Activated B cell treated with CpG ODN at 0.5 μM for 24 hours (primary cell): Measurements from ENCODE around the gene PSMD13. TPM values are rescaled to one million over a fixed set of nuclear protein-coding genes. Genes with fewer than 3 reads are reported as not detected.

Experiments
- ATAC-seq: fragments of 200-7000 bp; cut with Tn5 transposase; one replicate; pipeline ENCODE4 v1.10.0; 2021; ENCODE audit warnings: low read depth, mild to moderate bottlenecking, moderate library complexity
- CTCF ChIA-PET: fragments of 350-600 bp; sonication (Branson Sonifier 250); formaldehyde crosslinking; loops from one replicate; lab custom pipeline; 2021; ENCODE audit warnings: antibody characterized with exemption; lab: Charles Lee
- POLR2A ChIA-PET: fragments of 350-600 bp; sonication (Branson Sonifier 250); formaldehyde crosslinking; loops from one replicate; lab custom pipeline; 2021; ENCODE audit warnings: antibody characterized with exemption; lab: Charles Lee
- DNase-seq: peaks from one replicate; pipeline ENCODE4 v3.0.0; 2022
- H3K27ac Mint-ChIP-seq: one replicate; pipeline ENCODE4 v1.8.0; 2020; ENCODE audit warnings: mixed read lengths
- H3K27me3 Mint-ChIP-seq: one replicate; pipeline ENCODE4 v1.8.0; 2021; ENCODE audit warnings: mixed read lengths
- H3K36me3 Mint-ChIP-seq: one replicate; pipeline ENCODE4 v1.8.0; 2021; ENCODE audit warnings: low read depth, mixed read lengths
- H3K4me1 Mint-ChIP-seq: one replicate; pipeline ENCODE4 v1.8.0; 2021; ENCODE audit warnings: mixed read lengths
- H3K4me3 Mint-ChIP-seq: one replicate; pipeline ENCODE4 v1.8.0; 2020; ENCODE audit warnings: mild to moderate bottlenecking, mixed read lengths
- H3K9me3 Mint-ChIP-seq: one replicate; pipeline ENCODE4 v1.8.0; 2020; ENCODE audit warnings: mixed read lengths
- intact Hi-C: fragments of 100-400 bp; cut with micrococcal nuclease; formaldehyde crosslinking; loops from one replicate; pipeline ENCODE4 v1.15.1; 2024
- total RNA-seq: library from RNA; stranded (reverse); gene quantifications from 2 replicates; pipeline ENCODE4 v1.2.3, GENCODE V29; 2022
- TF ChIP-seq, protein P1 (sequence below): fragments of 200-600 bp; IDR thresholded peaks from one replicate; pipeline ENCODE4 v1.8.0; 2022; ENCODE audit warnings: antibody characterized with exemption, mild to moderate bottlenecking

The PSMD13 gene
- total RNA-seq, 1 donor from 2014 or later: 149 TPM

- Mint-ChIP-seq H3K4me3 (no peak overlapping the region), H3K4me1 (peaks cover 6% of the 10 kb centered on the region), H3K27ac (no peak overlapping the region), H3K27me3 (no peaks in the 10 kb centered on the region), H3K9me3 (no peaks in the 10 kb centered on the region), H3K36me3 (peaks cover 15% of the 10 kb centered on the region)
- DNase-seq: no peak
- no peak for ATAC-seq
- intact Hi-C loops: no loop called here
- TF ChIP-seq, protein P1, sequence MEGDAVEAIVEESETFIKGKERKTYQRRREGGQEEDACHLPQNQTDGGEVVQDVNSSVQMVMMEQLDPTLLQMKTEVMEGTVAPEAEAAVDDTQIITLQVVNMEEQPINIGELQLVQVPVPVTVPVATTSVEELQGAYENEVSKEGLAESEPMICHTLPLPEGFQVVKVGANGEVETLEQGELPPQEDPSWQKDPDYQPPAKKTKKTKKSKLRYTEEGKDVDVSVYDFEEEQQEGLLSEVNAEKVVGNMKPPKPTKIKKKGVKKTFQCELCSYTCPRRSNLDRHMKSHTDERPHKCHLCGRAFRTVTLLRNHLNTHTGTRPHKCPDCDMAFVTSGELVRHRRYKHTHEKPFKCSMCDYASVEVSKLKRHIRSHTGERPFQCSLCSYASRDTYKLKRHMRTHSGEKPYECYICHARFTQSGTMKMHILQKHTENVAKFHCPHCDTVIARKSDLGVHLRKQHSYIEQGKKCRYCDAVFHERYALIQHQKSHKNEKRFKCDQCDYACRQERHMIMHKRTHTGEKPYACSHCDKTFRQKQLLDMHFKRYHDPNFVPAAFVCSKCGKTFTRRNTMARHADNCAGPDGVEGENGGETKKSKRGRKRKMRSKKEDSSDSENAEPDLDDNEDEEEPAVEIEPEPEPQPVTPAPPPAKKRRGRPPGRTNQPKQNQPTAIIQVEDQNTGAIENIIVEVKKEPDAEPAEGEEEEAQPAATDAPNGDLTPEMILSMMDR: no peak
- POLR2A ChIA-PET: no interaction called here
- CTCF ChIA-PET: no interaction called here
Measured at GRCh38 chr11:297051-297585, 60.3 kb downstream of the PSMD13 start.

- DNase-seq: peak; percentile 12
- H3K4me3 Mint-ChIP-seq: no peak overlapping the region
- intact Hi-C loops: no loop called here
- CTCF ChIA-PET: no interaction called here
- no peak overlapping the region for H3K27ac Mint-ChIP-seq
- no peaks in the 10 kb centered on the region for H3K27me3 Mint-ChIP-seq
- no peak for ATAC-seq
- peaks cover 11% of the 10 kb centered on the region for H3K4me1 Mint-ChIP-seq
- no peaks in the 10 kb centered on the region for H3K9me3 Mint-ChIP-seq
- TF ChIP-seq, protein P1: no peak
- H3K36me3 Mint-ChIP-seq: peaks cover 14% of the 10 kb centered on the region
- POLR2A ChIA-PET: no interaction called here
Measured at GRCh38 chr11:297586-298405, 61.0 kb downstream of the PSMD13 start.

DNA sequence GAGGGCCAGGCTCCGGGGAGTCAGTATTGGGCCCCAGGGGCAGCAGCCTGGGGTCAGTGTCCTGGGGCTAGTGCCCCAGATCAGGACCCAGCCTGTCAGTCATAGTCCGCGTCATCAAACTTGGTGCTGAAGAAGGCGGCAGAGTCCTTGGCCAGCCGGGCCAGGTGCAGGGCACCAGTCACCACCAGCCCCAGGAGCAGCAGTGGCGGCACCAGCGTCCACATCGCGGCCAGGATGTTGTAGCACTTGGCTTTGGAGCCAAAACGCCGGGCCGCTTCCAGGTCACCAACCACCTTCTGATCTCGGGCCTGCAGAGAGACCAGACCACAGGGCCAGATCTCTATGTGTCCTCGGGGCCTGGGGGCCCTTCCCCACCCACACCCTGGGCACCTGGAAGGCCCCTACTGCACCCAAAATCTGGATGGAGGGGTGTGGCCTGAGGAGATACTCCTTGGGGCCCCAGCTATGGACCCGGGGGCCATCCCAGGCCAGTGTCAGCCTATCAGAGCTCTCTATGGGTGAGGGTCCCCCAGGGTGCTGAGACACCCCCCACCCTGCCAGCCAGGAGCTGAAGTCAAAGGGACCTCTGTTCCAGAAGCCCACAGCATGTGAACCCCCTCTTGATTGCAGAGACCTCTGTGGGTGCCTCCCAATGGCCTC is 61.8 kb downstream of the PSMD13 start:
- TF ChIP-seq, protein P1: no peak
- Mint-ChIP-seq H3K27ac (no peak overlapping the region), H3K27me3 (no peaks in the 10 kb centered on the region), H3K4me3 (no peak overlapping the region), H3K9me3 (no peaks in the 10 kb centered on the region), H3K4me1 (peaks cover 19% of the 10 kb centered on the region), H3K36me3 (peaks cover 9% of the 10 kb centered on the region)
- intact Hi-C loops: no loop called here
- ChIA-PET POLR2A (interaction anchor here (0.9 kb wide), 1 partner anchor 17 kb away, joined by 3 read pairs; no protein-coding TSS in a partner anchor), CTCF (no interaction called here)
- ATAC-seq: no peak
- peak; percentile 10 for DNase-seq

- H3K27me3 Mint-ChIP-seq: no peaks in the 10 kb centered on the region
- intact Hi-C loops: no loop called here
- peaks cover 24% of the 10 kb centered on the region for H3K4me1 Mint-ChIP-seq
- ChIA-PET POLR2A (interaction anchor here (0.7 to 0.9 kb wide), 2 partner anchors 17 to 18 kb away, joined by 3 to 4 read pairs; no protein-coding TSS in a partner anchor), CTCF (no interaction called here)
- H3K4me3 Mint-ChIP-seq: no peak within 1 kb of the TSS
- no peak within 1 kb of the TSS for H3K27ac Mint-ChIP-seq
- DNase-seq: no peak
- TF ChIP-seq, protein P1: no peak
- no peak for ATAC-seq
- no peaks in the 10 kb centered on the region for H3K9me3 Mint-ChIP-seq
- H3K36me3 Mint-ChIP-seq: peaks cover 6% of the 10 kb centered on the region
Measured at GRCh38 chr11:299081-299891, 62.5 kb downstream of the PSMD13 start, which contains the start of gene IFITM5. Gene IFITM5, minus strand, starts transcription at chr11:299526. Its CDS starts 36 bp downstream, at chr11:299490.
